ENCODE measurements around the gene MPHOSPH9. TPM values are rescaled to one million over a fixed set of nuclear protein-coding genes. Genes with fewer than 3 reads are reported as not detected.
"Not testable (repeated sequence)": the region's sequence is repeated elsewhere in the genome, so short reads cannot be mapped to it uniquely, and the experiment has no call there.

Gene MPHOSPH9
- total and polyA plus RNA-seq, 4 donors: 4.9 to 51.0 (median 32.7) TPM

DNA sequence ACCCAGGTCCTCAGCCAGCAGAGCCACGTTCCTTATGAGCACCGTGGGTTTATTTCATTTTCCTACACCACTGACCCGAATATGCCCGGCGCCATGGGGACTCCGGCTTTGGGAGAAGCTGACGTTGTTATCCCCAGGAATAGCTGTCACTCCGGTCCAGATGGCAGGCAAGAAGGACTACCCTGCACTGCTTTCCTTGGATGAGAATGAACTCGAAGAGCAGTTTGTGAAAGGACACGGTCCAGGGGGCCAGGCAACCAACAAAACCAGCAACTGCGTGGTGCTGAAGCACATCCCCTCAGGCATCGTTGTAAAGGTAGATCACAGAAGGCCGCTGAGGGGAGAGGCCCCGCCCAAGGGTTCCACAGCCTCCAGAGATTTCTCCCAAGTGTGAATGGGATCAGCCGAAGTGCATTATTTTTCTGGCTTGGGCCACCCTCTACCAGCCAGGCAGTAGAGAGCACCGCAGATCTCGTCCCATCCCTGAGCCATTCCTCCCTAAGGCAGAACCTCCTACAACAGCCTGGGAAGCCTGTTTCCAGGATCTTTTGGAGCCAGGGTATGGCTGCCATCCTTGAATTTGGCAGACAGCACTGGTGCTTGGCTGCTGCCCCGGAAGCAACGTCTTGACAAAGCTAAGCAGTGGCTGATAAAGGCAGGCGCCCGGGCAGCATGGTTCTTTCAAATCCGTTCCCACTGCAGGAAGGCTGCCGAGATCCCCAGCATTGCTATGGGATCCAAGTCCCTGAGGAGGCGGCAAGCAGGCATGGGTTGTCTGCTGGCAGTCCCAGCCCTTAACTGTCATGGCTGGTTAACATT is 20.9 kb upstream of the MPHOSPH9 start:
- Histone ChIP-seq H3K9me3 (ENCODE audit: control insufficient read depth in 4 of 4, low read length in 3 of 4) (no peaks in the 10 kb centered on the region), H3K4me3 (ENCODE audit: low read depth in 1 of 3, low read length in 3 of 3) (no peak overlapping the region), H3K27ac (ENCODE audit: low read depth in 1 of 2, low read length in 2 of 2) (no peak overlapping the region), H3K27me3 (ENCODE audit: control insufficient read depth in 4 of 4, insufficient read depth in 4 of 4, low read length in 3 of 4) (no peaks in the 10 kb centered on the region), H3K4me1 (ENCODE audit: control insufficient read depth in 4 of 4, insufficient read depth in 4 of 4, low read length in 3 of 4) (peaks cover 7 to 14% (median 12%) of the 10 kb centered on the region in 4 donors), H3K9ac (ENCODE audit: low read depth in 1 of 2, low read length in 2 of 2) (no peak overlapping the region), H3K36me3 (ENCODE audit: control insufficient read depth in 4 of 4, insufficient read depth in 3 of 4, low read depth in 1 of 4, low read length in 3 of 4) (peaks cover 16 to 35% (median 26%) of the 10 kb centered on the region in 4 donors)
- WGBS: 88% methylated on average over 24 of the region's 24 CpGs
- no peak for DNase-seq (ENCODE audit: low spot score)
- TF ChIP-seq FOXA2 (IDR thresholded peaks at IDR 0.05) (no peak), YY1 (IDR thresholded peaks at IDR 0.05) (no peak), RXRA (IDR thresholded peaks at IDR 0.05) (no peak), HNF4A (conservative IDR thresholded peaks at IDR 0.05) (no peak), RAD21 (IDR thresholded peaks at IDR 0.05) (no peak)
- TF ChIP-seq, protein P1, sequence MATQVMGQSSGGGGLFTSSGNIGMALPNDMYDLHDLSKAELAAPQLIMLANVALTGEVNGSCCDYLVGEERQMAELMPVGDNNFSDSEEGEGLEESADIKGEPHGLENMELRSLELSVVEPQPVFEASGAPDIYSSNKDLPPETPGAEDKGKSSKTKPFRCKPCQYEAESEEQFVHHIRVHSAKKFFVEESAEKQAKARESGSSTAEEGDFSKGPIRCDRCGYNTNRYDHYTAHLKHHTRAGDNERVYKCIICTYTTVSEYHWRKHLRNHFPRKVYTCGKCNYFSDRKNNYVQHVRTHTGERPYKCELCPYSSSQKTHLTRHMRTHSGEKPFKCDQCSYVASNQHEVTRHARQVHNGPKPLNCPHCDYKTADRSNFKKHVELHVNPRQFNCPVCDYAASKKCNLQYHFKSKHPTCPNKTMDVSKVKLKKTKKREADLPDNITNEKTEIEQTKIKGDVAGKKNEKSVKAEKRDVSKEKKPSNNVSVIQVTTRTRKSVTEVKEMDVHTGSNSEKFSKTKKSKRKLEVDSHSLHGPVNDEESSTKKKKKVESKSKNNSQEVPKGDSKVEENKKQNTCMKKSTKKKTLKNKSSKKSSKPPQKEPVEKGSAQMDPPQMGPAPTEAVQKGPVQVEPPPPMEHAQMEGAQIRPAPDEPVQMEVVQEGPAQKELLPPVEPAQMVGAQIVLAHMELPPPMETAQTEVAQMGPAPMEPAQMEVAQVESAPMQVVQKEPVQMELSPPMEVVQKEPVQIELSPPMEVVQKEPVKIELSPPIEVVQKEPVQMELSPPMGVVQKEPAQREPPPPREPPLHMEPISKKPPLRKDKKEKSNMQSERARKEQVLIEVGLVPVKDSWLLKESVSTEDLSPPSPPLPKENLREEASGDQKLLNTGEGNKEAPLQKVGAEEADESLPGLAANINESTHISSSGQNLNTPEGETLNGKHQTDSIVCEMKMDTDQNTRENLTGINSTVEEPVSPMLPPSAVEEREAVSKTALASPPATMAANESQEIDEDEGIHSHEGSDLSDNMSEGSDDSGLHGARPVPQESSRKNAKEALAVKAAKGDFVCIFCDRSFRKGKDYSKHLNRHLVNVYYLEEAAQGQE (IDR thresholded peaks at IDR 0.05): no peak

DNA sequence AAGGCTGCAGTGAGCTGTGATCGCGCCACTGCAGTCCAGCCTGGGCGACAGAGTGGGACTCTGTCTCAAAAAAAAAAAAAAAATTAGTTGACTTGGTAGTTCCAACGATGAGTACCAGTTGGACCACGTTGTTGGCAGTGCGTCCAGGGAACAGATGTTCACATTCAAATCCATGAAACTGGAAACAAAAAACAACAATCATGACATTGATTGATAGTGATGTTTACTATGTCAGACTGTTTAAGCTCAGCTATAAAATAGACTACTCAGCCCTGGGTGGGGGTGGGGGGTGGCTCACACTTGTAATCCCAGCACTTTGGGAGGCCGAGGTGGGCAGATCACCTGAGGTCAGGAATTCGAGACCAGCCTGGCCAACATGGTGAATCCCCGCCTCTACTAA is 19.4 kb upstream of the MPHOSPH9 start:
- H3K9ac ChIP-seq (ENCODE audit: low read depth in 1 of 2, low read length in 2 of 2); H3K27ac ChIP-seq (ENCODE audit: low read depth in 1 of 2, low read length in 2 of 2); DNase-seq (ENCODE audit: low spot score); H3K27me3 ChIP-seq (ENCODE audit: control insufficient read depth in 4 of 4, insufficient read depth in 4 of 4, low read length in 3 of 4); H3K4me3 ChIP-seq (ENCODE audit: low read depth in 1 of 3, low read length in 3 of 3); H3K9me3 ChIP-seq (ENCODE audit: control insufficient read depth in 4 of 4, low read length in 3 of 4): not testable (repeated sequence)
- 90% methylated on average over 9 of the region's 9 CpGs for WGBS
- peaks cover 7 to 10% (median 9%) of the 10 kb centered on the region in 4 donors for H3K4me1 ChIP-seq (ENCODE audit: control insufficient read depth in 4 of 4, insufficient read depth in 4 of 4, low read length in 3 of 4)
- H3K36me3 ChIP-seq (ENCODE audit: control insufficient read depth in 4 of 4, insufficient read depth in 3 of 4, low read depth in 1 of 4, low read length in 3 of 4): peaks cover 17 to 27% (median 23%) of the 10 kb centered on the region in 4 donors

DNA sequence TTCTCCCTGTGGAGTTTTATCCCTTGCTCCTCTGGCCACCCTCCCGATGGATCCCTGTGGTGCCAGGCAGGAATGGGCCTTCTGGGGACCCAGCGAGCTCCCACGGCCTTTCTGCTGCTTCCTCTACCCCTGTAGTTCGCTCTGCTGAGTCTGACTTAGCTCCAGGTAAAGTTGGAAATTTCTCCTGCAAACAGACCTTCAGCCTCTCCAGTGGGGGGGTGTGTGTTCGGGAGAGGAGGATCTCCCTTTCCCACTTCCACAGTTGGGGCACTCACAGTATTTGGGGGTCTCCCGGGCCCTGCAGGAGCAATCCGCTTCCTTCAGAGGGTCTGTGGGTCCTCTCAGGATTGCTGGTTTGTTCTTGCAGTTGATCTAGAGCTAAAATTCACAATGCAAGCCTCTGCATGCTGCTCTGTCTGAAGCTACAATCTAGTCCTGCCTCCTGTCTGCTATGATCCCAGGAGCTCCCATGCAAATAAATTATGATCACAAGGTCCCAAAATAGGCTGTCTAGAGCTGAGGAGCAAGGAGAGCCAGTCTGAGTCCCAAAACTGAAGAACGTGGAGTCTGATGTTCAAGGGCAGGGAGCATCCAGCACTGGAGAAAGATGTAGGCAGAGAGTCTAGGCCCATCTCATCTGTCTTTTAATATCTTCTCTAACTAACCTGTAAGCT is 18.6 kb upstream of the MPHOSPH9 start:
- H3K4me3 ChIP-seq (ENCODE audit: low read depth in 1 of 3, low read length in 3 of 3): no peak overlapping the region
- H3K27ac ChIP-seq (ENCODE audit: low read depth in 1 of 2, low read length in 2 of 2): peak overlapping the region in 1 of 2 donors; percentile 50
- WGBS: 71% methylated on average over 8 of the region's 8 CpGs
- H3K9me3 ChIP-seq (ENCODE audit: control insufficient read depth in 4 of 4, low read length in 3 of 4): no peaks in the 10 kb centered on the region
- H3K4me1 ChIP-seq (ENCODE audit: control insufficient read depth in 4 of 4, insufficient read depth in 4 of 4, low read length in 3 of 4): peaks cover 7 to 10% (median 9%) of the 10 kb centered on the region in 4 donors
- no peak for DNase-seq (ENCODE audit: low spot score)
- no peaks in the 10 kb centered on the region for H3K27me3 ChIP-seq (ENCODE audit: control insufficient read depth in 4 of 4, insufficient read depth in 4 of 4, low read length in 3 of 4)
- no peak overlapping the region for H3K9ac ChIP-seq (ENCODE audit: low read depth in 1 of 2, low read length in 2 of 2)
- TF ChIP-seq, protein P1 (IDR thresholded peaks at IDR 0.05): no peak
- TF ChIP-seq, protein P2, sequence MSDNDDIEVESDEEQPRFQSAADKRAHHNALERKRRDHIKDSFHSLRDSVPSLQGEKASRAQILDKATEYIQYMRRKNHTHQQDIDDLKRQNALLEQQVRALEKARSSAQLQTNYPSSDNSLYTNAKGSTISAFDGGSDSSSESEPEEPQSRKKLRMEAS (IDR thresholded peaks at IDR 0.05): no peak
- TF ChIP-seq YY1 (IDR thresholded peaks at IDR 0.05) (no peak), HNF4A (conservative IDR thresholded peaks at IDR 0.05) (no peak), FOXA2 (IDR thresholded peaks at IDR 0.05) (no peak), RXRA (IDR thresholded peaks at IDR 0.05) (no peak)
- TF ChIP-seq, protein P3, sequence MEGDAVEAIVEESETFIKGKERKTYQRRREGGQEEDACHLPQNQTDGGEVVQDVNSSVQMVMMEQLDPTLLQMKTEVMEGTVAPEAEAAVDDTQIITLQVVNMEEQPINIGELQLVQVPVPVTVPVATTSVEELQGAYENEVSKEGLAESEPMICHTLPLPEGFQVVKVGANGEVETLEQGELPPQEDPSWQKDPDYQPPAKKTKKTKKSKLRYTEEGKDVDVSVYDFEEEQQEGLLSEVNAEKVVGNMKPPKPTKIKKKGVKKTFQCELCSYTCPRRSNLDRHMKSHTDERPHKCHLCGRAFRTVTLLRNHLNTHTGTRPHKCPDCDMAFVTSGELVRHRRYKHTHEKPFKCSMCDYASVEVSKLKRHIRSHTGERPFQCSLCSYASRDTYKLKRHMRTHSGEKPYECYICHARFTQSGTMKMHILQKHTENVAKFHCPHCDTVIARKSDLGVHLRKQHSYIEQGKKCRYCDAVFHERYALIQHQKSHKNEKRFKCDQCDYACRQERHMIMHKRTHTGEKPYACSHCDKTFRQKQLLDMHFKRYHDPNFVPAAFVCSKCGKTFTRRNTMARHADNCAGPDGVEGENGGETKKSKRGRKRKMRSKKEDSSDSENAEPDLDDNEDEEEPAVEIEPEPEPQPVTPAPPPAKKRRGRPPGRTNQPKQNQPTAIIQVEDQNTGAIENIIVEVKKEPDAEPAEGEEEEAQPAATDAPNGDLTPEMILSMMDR (IDR thresholded peaks at IDR 0.05; ENCODE audit: low read depth, low read length, missing input control): no peak
- H3K36me3 ChIP-seq (ENCODE audit: control insufficient read depth in 4 of 4, insufficient read depth in 3 of 4, low read depth in 1 of 4, low read length in 3 of 4): peaks cover 15 to 22% (median 20%) of the 10 kb centered on the region in 4 donors

Data from liver (tissue), 9 donors.